GM04504 (cell line): ENCODE measurements around the gene THTPA.

ENCODE experiments used
- DNase-seq: peaks from one replicate; pipeline ENCODE4 v3.0.0-alpha.2; 2012; ENCODE audit warnings: low read depth

Gene THTPA

DNA sequence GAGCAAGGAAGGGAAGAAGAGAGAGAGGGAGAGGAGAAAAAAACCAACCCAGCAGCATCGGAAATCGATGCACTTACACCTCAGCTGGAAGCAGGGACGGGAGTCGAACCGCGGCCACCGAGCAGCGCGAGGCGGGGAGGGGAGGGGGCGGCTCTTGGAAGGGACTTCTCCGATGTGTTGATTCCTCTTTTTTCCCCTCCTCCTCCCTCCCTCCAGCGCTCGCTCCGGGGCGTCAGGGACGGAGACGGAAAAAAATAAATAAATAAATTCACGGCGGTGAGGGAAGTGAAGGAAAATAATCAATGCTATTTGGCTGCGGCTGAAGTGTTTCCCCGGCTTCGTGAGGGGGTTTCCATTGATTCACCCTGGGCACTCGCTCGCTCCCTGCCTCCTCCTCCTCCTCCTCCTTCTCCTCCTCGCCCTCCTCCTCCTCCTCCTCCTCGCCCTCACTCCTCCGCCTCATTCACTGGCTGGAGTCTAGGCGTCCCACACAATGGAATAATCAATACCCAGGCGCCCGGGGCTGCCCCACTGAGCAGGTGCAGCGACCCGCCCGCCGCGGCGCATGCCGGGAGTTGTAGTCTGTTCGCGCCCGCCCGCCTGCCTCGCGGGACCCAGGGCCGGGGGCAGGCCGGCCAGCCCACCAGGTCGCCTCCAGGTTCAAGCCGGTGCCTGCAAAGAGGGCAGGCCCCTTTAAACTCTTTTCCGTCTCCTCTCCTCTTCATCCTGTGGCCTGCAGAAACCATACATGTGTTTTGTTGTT, 4.6 kb upstream of the THTPA start, which contains the start of gene ZFHX2:
Gene ZFHX2 (minus strand): TSS at position 500 of the 763 bp plus-strand sequence. CDS start 16,440 bp downstream, outside the sequence.
- no peak for DNase-seq

DNA sequence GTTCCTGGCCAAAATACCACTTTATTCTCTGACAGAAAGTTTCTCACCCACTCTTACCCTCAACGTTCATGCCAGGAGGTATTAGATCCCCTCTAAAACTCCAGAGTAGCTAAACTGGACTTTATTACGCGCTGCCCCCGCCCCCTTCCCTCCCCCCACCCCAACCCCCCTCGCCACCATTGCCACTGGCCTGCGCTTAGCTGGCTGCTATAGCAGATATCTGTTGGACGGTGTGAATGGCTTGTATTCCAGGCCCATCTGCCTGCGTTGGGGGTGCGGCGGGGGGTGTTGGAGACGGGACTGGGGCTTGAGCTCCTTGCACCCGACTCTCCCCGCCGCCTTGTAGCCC, 564 bp upstream of the THTPA start:
- no peak for DNase-seq

DNA sequence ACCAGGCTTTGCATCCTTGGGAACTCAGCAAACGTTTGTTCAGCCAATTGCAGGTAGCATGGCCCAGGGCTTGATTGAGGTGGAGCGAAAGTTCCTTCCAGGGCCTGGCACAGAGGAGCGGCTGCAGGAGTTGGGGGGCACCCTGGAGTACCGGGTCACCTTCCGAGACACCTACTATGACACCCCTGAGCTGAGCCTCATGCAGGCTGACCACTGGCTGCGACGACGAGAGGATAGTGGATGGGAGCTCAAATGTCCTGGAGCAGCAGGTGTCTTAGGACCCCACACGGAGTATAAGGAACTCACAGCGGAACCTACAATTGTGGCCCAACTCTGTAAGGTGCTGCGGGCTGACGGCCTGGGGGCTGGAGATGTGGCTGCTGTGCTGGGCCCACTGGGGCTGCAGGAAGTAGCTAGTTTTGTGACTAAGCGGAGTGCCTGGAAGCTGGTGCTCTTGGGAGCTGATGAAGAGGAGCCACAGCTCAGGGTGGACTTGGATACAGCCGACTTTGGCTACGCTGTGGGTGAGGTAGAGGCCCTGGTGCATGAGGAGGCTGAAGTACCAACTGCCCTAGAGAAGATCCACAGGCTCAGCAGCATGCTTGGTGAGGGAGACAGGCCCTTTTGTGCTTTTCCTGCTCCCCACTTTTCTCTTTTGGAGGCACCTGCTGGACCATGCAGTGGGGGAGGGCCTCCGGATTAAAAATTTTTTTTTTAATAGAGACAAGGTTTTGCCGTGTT, 799 bp downstream of the THTPA start:
- DNase-seq: no peak

DNA sequence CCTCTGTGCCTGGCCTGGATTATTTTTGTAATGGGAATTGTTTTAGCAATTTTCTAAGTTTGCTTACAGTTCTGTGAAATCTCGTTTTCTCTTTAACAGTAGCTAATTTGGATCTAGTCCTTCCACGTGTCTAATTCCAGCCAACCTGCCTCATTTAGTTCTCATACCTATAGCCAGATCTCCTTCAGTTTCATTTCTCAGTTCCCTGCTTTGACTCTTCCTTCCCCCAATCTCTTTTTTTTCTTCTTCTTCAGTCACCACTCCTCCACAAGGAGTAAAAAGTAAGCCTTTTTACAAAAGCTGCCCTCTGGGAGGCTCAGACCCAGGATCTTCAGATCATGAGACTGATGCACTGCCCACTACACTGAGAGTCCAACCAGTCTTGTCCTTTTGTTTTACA, 1.4 kb downstream of the THTPA start:
- DNase-seq: no peak

DNA sequence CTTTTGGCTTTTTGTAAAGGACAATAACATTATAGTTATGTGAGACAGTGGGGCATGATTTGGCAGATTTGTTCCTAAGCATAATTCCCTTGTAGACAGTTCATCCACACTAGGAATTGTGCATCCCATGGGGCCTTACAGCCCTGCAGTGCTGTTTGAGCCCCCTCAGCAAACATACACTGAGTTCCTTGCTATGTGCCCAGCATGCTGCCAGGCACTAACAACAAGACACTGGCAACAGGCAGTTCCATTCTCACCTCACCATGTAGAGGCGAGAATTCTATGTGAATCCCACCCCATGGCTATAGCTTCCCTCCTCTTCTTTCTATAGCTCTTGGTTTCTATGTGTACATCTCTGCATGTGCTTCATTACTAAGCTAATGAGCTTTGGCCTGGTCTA, 1.9 kb downstream of the THTPA start:
- no peak for DNase-seq

DNA sequence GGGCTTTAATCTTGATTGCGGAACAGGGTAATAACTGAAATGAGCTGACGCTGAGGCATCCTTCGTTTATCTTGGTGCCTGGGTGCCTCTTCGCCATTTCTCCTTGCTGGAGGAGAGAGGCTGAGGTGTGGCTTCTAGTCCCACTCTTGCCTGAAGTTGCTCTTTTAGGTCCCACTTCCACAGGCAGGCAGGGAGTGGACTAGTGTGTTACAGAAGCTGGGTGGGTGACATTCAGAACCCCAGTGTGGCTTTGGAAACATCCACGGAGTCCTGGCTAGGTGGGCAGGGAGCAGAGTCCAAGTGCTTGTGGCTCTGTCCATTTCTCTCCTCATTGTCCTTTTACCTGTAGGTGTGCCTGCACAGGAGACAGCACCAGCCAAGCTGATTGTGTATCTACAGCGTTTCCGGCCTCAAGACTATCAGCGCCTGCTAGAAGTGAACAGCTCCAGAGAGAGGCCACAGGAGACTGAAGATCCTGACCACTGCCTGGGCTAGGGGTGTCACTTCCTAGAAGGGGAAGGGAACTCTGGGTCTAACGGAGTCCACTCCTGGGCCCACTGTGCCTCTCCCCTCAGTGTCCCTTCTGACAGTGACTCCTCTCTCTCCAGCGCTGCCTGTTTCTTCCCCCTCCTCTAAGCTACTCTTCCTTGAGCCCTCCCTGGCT, 2.4 kb downstream of the THTPA start:
- no peak for DNase-seq

DNA sequence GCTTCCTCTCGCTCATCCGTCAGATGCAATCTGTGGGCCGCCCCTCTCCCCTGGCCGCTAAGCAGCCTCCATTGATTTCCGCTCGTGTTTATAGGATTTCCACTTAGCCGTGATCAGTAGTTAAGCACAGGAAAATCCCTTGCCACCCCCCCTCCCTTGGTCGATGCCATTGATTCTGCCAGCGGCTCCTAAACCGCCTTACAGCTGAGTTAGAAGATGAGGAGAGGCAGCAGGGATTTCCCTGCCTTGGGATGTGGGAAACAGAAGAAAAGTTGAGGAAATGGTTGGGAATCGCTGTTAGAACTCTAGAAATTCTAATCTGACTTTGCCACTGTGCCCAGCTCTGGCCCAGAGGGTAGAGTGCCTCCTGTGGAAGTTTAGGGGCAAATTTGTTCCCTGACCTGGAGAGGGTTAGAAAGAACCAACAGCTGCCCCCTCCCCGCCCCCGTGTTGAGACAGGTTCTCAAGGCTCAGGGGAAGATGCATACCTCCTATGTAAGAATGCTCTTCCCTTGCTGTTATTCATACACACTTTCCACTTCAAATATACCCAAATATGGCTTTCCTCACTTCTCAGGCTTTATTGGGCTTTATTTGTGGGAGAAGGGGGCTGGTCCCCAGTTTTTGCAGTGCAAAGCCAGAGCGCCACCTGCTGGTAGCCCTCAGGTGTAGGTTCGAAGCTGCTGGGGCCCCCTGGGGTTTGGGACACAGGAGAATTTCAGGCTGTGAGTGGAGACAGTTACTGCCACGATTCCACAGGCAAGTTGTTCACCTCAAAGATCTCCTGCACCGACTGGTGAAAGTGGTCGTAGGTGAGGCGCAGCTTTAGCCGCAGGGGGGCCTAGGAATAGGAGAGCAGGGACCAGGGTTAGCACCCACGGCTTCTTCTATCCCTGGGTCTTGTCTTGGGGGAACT, 3.2 kb downstream of the THTPA start:
- no peak for DNase-seq

DNA sequence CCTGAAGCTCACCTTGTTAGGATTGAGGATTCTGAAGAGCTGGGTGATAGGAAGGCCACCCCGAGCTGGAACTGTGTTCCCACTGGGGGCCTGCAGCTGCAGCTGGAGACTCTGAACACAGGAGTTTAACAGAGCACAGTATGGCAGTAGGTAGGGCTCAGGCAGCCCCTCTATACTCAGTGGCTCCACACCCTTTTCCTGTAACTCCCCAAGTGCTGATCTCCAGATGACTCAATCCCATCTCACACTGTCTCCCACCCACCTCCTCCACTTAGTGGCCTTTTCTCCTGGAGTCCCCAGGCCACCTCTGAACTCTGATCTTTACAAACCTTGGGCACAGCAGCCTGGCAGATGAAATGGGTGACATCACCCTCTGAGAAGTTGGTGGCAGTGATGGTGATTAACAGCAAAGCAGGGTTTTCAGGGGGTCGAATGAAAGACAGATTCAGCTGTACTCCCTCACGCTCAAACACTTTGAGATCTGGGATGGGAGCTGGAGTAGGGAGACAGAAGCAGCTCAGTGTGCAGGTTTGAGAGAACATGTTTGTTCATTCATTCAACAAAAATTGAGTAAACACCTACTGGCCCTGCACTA, 4.0 kb downstream of the THTPA start:
- DNase-seq: no peak

DNA sequence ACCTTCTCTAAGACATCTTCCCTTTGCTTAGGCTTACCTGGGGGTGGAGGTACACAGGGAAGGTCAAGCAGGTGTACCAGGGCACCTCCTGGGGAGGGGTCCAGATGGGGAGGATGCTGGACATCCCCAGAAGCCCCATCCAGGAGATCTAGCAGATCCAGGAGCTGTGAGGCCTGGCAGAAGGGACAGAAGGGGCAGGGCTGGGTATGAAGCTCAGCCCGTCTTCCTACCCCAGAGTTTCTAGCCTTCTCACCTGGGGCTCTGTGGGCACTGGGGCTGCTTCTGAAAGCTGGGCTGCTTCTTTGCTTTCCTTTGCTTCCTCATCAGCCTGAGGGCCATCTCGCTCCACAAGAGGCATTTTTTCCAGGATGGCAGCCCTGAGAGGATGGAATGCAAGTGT, 5.2 kb downstream of the THTPA start:
- DNase-seq: no peak

DNA sequence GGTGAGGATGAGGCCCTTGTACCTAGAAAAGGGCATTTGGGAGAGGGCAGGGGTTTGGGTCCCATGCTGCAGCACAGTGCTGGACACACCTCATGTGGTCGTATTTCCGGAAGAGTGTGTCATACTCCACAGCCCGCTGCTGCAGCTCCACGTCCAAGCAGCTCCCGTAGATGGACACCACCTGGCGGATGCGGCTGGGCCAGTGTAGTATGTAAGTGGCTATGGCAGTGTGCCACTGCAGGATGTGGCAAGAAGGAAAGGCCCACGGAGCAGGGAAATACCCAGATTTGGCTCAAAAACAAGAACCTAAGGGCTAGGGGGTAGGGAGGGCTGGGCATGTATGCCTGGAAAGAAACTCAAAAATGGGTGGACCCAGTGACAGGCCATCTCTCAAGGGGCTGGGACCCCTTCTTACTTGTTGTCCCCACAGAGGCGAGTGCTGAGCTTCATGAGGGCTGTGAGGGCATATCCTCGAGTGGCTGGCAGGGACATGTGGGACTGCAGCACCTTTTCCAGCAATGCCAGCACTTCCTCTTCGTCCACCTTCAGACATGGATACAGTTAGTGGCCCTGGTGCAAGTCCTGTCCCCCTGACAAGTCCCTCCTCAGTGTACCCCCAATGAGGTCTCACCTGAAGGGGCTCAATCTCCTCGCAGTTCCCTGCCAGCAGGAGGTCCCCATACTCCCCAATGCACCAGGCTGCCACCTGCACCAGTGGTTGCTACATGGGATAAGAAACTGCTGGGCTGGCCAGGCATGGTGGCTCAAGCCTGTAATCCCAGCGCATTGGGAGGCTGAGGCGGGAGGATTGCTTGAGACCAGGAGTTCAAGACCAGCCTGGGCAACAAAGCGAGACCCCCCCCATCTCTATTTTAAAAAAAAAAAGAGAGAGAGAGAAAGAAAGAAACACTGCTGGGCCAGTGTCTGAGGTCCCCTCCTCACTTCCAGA, 6.1 kb downstream of the THTPA start:
- no peak for DNase-seq

DNA sequence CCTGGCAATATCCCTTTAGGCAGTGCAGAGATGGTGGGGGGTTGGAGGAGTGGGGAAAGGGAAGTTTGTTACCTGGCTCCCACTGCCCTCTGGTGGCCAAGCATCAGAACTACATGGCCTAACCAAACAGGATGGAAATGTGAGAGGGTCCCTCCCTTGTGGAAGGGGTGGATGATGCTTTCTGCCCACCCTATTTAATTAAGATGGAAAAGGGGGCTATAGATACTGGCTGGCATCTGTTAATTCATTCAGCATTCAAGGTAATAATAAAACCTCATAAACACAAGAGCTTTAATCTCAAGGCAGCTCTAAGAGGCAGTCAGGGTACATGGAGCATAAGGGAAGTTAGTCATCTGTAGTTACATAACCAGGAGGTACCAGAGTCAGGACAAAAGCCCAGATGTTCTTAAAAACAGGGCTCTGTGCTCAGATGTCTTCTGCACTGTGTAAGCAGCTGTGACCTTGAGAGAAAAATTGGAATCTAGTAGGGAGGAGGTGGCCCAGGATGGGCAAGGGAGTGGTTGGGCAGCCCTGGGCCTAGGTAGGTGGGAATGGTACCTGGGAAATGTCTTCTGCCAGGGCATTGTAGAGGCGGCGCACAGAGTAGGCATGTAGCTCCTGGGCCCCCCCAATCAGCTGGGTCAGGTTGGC, 6.9 kb downstream of the THTPA start:
- no peak for DNase-seq

DNA sequence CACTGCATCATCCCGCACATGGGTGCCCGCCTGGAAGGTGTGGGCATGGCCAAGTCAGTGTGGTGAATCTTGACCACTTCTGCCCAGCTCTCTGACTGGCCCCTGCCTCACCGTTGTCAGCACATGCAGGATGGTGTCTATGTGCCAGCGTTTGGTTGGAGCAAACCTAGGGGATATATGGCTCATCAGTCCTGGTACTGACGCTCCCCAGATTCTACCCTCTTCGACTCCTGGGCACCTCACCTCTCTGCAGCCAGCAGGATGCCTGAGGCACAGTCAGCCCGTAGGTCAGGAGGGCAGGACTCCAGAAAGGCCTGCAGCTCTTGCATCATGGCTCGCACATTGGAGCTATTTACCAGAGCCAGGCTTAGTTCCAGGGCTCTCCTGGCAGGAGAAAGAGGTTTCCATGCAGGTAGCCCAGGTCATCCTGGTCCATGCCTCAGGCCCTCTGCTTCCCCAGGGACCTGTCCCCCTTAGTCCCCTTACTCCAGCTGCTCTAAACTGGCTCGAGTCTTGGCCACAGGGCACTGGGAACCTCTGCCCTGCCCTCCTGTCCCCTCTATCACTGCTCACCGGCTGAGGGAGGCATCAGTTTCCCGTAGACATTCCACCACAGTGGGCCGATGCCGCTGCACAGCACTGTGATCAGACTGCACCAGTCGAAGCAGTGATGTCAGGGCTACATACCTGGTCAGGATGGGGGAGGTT, 7.6 kb downstream of the THTPA start:
- DNase-seq: no peak

DNA sequence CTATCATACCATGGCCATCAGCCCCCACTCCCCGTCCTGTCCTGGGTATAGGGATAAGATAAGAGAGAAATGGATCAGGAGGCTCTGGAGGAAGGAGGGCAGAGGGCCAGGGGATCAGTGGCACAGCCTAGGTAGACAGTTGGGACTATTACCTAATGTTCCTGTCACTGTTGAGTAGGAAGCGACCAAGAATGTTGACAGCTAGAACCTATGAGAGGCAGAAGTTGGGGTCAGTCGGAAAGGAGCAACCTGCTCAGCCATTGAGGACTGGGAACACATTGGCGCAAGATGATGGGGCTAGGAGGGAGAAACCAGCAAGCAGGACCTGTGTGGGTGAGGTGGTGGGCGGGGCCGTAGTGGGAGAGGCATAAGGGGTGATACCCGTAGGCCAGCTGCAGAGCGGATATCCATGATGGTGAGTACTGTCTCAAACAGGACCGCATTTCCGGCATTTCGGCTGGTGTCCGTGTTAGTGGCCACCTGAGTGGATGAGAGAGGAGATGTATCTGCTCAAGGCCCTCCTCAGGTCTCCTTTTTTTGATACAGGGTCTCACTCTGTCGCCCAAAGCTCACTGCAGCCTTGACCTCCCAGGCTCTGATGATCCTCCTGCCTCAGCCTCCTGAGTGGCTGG, 8.2 kb downstream of the THTPA start:
- DNase-seq: no peak

DNA sequence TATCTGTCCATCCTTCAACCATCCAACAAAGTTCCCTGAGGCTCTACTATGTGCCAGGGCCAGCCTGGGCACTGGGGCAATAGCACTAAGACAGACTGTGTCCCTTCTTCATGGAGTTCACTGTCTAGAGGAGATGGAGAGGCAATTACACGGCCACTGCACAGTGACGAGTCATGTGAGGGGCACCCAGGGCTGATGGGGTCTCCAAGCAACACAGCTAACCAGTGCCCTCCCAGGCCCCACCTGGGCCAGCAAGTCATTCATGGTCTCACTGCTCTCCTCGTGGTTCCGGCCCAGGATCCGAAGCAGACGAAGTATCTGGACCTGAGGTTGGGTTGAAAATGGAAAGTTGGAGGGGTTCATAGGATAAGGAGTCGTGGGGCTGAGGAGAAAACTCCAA, 8.8 kb downstream of the THTPA start:
- no peak for DNase-seq

DNA sequence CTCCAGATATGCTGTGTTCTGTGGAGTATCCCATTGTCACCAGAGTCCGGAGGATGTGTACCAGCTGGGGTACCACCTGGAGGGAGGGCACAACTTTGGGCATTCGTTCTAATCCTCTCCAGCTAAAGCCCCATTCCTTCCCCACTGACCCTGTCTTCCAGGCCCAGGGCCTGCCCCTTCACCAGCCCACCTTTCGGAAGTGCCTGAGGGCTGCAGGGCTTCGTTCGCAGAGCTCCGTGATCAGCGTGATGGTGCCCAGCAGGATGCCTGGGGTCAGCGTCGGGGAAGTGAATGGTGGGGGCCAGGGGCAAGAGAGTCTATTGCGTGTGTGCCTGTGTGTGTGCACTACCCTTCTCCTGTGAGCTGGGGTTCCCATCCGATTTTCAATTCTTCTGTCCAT, 9.6 kb downstream of the THTPA start:
- no peak for DNase-seq

DNA sequence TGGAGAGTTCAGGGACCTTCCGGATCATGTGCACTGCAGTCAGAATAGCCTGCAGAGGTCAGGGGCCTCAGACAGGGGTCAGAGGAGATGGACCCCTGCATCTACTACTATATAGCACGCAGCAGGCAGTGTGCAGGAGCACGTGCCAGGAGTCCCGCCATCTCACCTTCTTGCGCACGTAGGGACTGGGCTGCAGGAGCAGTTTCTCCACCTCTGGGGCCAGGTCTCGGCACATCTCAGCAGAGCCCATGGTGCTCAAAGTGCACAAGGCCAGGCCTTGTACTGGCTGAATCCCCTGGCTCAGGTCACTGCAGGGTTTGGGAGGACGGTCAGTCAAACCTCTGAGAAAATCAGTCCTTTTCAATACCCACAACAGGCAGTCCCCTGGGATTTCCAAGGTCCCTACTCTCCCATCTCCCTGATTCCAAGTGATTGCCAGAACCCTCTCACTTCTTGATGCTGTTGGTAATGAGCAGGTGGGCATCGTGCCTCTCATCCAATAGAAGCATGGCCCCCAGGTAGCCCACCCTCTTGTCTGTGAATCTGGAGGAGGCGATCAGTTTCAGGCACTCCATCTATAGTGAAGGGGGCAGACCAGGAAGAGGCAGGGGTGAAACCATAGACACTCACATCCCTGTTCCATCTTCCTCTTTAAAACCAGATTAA, 10.2 kb downstream of the THTPA start:
- DNase-seq: no peak

DNA sequence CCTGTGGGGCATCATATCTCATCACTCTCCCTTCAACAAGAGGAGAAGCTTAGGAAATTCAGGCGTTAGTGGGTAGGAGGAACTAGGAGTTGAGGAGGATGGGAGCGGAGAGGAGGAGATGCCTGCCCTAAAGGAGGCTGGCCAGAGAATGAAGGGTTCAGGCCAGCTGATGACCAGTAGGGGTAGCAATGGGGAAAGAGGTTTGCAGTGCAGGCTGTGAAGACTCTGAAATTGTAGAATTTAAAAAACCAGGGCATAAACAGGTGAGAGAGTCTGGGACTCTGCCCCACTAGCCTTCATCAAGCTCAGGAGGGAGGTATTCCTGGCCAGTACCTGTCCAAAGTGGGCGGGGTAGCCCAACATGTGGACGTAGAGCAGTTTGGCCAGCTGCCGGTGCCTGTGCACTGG, 10.7 kb downstream of the THTPA start:
- DNase-seq: no peak
